ENCODE results near the gene HASPIN. TPM values are rescaled to one million over a fixed set of nuclear protein-coding genes. Genes with fewer than 3 reads are reported as not detected.

Gene HASPIN
- total RNA-seq, 1 donor from 2014 or later, result 0.68 TPM

GRCh38 chr17:3708366-3708765, 15.3 kb upstream of the HASPIN start:
- Histone ChIP-seq H3K9me3 (no peaks in the 10 kb centered on the region), H3K27me3 (ENCODE audit: low read depth) (no peaks in the 10 kb centered on the region), H3K27ac (no peak overlapping the region), H3K36me3 (peaks cover 10% of the 10 kb centered on the region), H3K4me3 (no peak overlapping the region), H3K4me1 (no peaks in the 10 kb centered on the region)
- intact Hi-C loops (cut with DNase I), result no loop called here
- DNase-seq, result no peak
- TF ChIP-seq, protein P1, sequence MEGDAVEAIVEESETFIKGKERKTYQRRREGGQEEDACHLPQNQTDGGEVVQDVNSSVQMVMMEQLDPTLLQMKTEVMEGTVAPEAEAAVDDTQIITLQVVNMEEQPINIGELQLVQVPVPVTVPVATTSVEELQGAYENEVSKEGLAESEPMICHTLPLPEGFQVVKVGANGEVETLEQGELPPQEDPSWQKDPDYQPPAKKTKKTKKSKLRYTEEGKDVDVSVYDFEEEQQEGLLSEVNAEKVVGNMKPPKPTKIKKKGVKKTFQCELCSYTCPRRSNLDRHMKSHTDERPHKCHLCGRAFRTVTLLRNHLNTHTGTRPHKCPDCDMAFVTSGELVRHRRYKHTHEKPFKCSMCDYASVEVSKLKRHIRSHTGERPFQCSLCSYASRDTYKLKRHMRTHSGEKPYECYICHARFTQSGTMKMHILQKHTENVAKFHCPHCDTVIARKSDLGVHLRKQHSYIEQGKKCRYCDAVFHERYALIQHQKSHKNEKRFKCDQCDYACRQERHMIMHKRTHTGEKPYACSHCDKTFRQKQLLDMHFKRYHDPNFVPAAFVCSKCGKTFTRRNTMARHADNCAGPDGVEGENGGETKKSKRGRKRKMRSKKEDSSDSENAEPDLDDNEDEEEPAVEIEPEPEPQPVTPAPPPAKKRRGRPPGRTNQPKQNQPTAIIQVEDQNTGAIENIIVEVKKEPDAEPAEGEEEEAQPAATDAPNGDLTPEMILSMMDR (IDR thresholded peaks at IDR 0.05), result no peak
- ATAC-seq, result no peak

GRCh38 chr17:3710951-3711383, 12.7 kb upstream of the HASPIN start:
- intact Hi-C loops (cut with DNase I), result no loop called here
- H3K4me3 ChIP-seq, result no peak overlapping the region
- H3K27ac ChIP-seq, result peak overlapping the region; percentile 6
- H3K36me3 ChIP-seq, result peaks cover 34% of the 10 kb centered on the region
- ATAC-seq (peak; percentile 68 to 87), DNase-seq (no peak)
- no peaks in the 10 kb centered on the region for H3K9me3 ChIP-seq
- H3K27me3 ChIP-seq (ENCODE audit: low read depth), result no peaks in the 10 kb centered on the region
- TF ChIP-seq, protein P1 (IDR thresholded peaks at IDR 0.05), result no peak
- H3K4me1 ChIP-seq, result no peaks in the 10 kb centered on the region

- no peak for DNase-seq
- no peaks in the 10 kb centered on the region for H3K27me3 ChIP-seq (ENCODE audit: low read depth)
- peaks cover 54% of the 10 kb centered on the region for H3K36me3 ChIP-seq
- no peaks in the 10 kb centered on the region for H3K9me3 ChIP-seq
- no peak overlapping the region for H3K4me3 ChIP-seq
- no peak for ATAC-seq
- intact Hi-C loops (cut with DNase I), result no loop called here
- H3K27ac ChIP-seq, result no peak overlapping the region
- TF ChIP-seq, protein P1 (IDR thresholded peaks at IDR 0.05), result no peak
- H3K4me1 ChIP-seq, result no peaks in the 10 kb centered on the region
Measured at GRCh38 chr17:3712811-3713463, 10.8 kb upstream of the HASPIN start.

DNA sequence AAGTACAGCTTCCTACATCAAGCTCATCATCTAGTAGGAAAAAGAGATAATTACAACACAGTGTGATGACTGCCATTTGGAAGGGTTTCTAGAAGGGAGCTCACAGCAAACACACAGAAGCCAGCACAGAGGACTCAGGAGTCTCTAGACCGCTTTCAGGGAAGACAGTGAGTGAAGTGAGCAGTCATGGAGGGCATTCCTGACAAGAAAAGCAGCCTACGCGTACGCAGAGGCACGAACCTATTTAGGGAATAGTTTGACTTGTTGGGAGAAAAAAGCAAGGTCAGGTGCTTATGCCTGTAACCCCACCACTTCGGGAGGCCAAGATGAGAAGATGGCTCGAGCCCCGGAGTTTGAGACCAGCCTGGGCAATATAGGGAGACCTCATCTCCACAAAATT, 8.4 kb upstream of the HASPIN start:
- intact Hi-C loops (cut with DNase I), result no loop called here
- H3K9me3 ChIP-seq, result no peaks in the 10 kb centered on the region
- no peak for ATAC-seq
- H3K4me3 ChIP-seq, result no peak overlapping the region
- H3K27ac ChIP-seq, result no peak overlapping the region
- peaks cover 12% of the 10 kb centered on the region for H3K4me1 ChIP-seq
- TF ChIP-seq, protein P1 (IDR thresholded peaks at IDR 0.05), result no peak
- H3K27me3 ChIP-seq (ENCODE audit: low read depth), result no peaks in the 10 kb centered on the region
- DNase-seq, result no peak
- H3K36me3 ChIP-seq, result peaks cover 68% of the 10 kb centered on the region

DNA sequence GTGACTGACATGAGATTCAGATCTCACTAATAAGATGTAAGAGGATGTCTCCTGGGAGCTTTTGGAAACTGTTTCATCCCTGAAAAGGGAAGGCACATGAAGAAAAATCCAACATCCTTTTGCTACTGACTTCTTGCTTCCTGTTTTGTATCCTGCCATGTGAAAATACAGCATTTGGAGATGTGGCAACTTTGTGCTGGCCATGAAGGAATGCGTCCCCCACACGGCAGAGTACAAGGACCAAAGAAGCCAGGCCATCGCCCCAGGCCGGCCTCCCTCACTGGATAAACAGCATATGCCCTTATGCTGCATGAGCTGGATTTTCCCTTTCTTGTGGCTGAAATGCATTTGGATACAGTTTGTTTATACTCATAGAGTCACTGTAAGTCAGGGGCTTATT, 5.5 kb upstream of the HASPIN start:
- no peak overlapping the region for H3K27ac ChIP-seq
- ATAC-seq (no peak), DNase-seq (no peak)
- TF ChIP-seq, protein P1 (IDR thresholded peaks at IDR 0.05), result no peak
- intact Hi-C loops (cut with DNase I), result no loop called here
- no peak overlapping the region for H3K4me3 ChIP-seq
- peaks cover 40% of the 10 kb centered on the region for H3K4me1 ChIP-seq
- H3K36me3 ChIP-seq, result peaks cover 59% of the 10 kb centered on the region
- H3K9me3 ChIP-seq, result no peaks in the 10 kb centered on the region
- H3K27me3 ChIP-seq (ENCODE audit: low read depth), result no peaks in the 10 kb centered on the region
